Measurements from ENCODE around the gene IL1RAPL1.
"Not testable (repeated sequence)": the region's sequence is repeated elsewhere in the genome, so short reads cannot be mapped to it uniquely, and the experiment has no call there.

Gene IL1RAPL1

GRCh38 chrX:29113221-29113620, 526.0 kb downstream of the IL1RAPL1 start:
- DNase-seq (ENCODE audit: low read depth) = no peak

GRCh38 chrX:29122817-29123216, 535.6 kb downstream of the IL1RAPL1 start:
- not testable (repeated sequence) for DNase-seq (ENCODE audit: low read depth)

GRCh38 chrX:29130905-29131304, 543.7 kb downstream of the IL1RAPL1 start:
- no peak for DNase-seq (ENCODE audit: low read depth)

GRCh38 chrX:29136904-29137303, 549.7 kb downstream of the IL1RAPL1 start:
- DNase-seq (ENCODE audit: low read depth) = no peak

- no peak for DNase-seq (ENCODE audit: low read depth)
Measured at GRCh38 chrX:29138003-29138402, 550.8 kb downstream of the IL1RAPL1 start.

- no peak for DNase-seq (ENCODE audit: low read depth)
Measured at GRCh38 chrX:29143356-29143755, 556.1 kb downstream of the IL1RAPL1 start.

GRCh38 chrX:29143756-29144155, 556.5 kb downstream of the IL1RAPL1 start:
- no peak for DNase-seq (ENCODE audit: low read depth)

GRCh38 chrX:29145316-29145715, 558.1 kb downstream of the IL1RAPL1 start:
- DNase-seq (ENCODE audit: low read depth) = no peak

GRCh38 chrX:29148511-29148910, 561.3 kb downstream of the IL1RAPL1 start:
- no peak for DNase-seq (ENCODE audit: low read depth)

- no peak for DNase-seq (ENCODE audit: low read depth)
Measured at GRCh38 chrX:29155286-29155685, 568.0 kb downstream of the IL1RAPL1 start.

- no peak for DNase-seq (ENCODE audit: low read depth)
Measured at GRCh38 chrX:29172880-29173279, 585.6 kb downstream of the IL1RAPL1 start.

GRCh38 chrX:29187264-29187663, 600.0 kb downstream of the IL1RAPL1 start:
- DNase-seq (ENCODE audit: low read depth) = no peak

- DNase-seq (ENCODE audit: low read depth) = no peak
Measured at GRCh38 chrX:29196501-29196900, 609.3 kb downstream of the IL1RAPL1 start.

- no peak for DNase-seq (ENCODE audit: low read depth)
Measured at GRCh38 chrX:29215251-29215650, 628.0 kb downstream of the IL1RAPL1 start.

- no peak for DNase-seq (ENCODE audit: low read depth)
Measured at GRCh38 chrX:29225670-29226069, 638.4 kb downstream of the IL1RAPL1 start.

- no peak for DNase-seq (ENCODE audit: low read depth)
Measured at GRCh38 chrX:29229802-29230201, 642.6 kb downstream of the IL1RAPL1 start.

- DNase-seq (ENCODE audit: low read depth) = no peak
Measured at GRCh38 chrX:29231800-29232199, 644.6 kb downstream of the IL1RAPL1 start.

GRCh38 chrX:29233592-29234183, 646.4 kb downstream of the IL1RAPL1 start:
- DNase-seq (ENCODE audit: low read depth) = no peak

- no peak for DNase-seq (ENCODE audit: low read depth)
Measured at GRCh38 chrX:29237972-29238371, 650.7 kb downstream of the IL1RAPL1 start.

GRCh38 chrX:29241809-29242208, 654.6 kb downstream of the IL1RAPL1 start:
- no peak for DNase-seq (ENCODE audit: low read depth)

- DNase-seq (ENCODE audit: low read depth) = no peak
Measured at GRCh38 chrX:29242856-29243255, 655.6 kb downstream of the IL1RAPL1 start.

- DNase-seq (ENCODE audit: low read depth) = no peak
Measured at GRCh38 chrX:29243942-29244341, 656.7 kb downstream of the IL1RAPL1 start.

GRCh38 chrX:29254515-29254914, 667.3 kb downstream of the IL1RAPL1 start:
- DNase-seq (ENCODE audit: low read depth) = no peak

- DNase-seq (ENCODE audit: low read depth) = no peak
Measured at GRCh38 chrX:29257521-29257920, 670.3 kb downstream of the IL1RAPL1 start.

GRCh38 chrX:29269390-29269789, 682.1 kb downstream of the IL1RAPL1 start:
- DNase-seq (ENCODE audit: low read depth) = no peak

Measured in CMK (cell line).